NOMO-1 (cell line): Measurements from ENCODE around the gene ORC2.

Experiments used
- DNase-seq, 2 experiments: peaks; one replicate each; lab custom pipeline; 2025; ENCODE audit not compliant: unreplicated experiment in 2 of 2; lab: John Stamatoyannopoulos, UW

Gene ORC2

GRCh38 chr2:200863782-200864175 lies 99.7 kb downstream of the ORC2 start:
- DNase-seq = peak in 1 of 2 experiments; percentile 56

GRCh38 chr2:200862532-200863000 lies 100.9 kb downstream of the ORC2 start:
- DNase-seq = peak in 1 of 2 experiments; percentile 55

DNA sequence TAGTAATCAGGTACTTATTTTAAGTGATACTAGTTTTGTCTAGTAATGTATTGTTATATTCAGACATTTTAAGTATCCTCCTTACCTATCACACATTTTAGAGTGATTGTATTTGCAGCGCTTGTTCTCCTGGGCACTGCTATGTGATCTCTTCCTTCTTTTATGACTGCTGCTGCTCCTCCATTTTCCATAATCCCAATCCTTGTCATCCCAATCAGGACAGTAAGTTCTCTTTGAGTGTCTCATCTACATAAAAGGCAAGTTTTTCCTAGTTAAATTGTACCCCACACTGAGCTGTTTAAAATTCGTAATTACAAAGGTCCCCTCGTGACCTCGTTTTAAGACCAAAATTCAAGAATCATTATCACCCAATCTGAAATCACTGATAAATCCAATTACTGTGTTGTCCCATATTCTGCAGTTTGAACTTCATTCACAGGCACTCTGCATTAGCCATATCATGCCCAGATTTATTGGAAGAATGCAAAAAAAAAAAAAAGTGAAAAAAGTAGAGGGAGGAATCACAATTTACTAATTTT lies 101.8 kb downstream of the ORC2 start:
- DNase-seq = no peak

DNA sequence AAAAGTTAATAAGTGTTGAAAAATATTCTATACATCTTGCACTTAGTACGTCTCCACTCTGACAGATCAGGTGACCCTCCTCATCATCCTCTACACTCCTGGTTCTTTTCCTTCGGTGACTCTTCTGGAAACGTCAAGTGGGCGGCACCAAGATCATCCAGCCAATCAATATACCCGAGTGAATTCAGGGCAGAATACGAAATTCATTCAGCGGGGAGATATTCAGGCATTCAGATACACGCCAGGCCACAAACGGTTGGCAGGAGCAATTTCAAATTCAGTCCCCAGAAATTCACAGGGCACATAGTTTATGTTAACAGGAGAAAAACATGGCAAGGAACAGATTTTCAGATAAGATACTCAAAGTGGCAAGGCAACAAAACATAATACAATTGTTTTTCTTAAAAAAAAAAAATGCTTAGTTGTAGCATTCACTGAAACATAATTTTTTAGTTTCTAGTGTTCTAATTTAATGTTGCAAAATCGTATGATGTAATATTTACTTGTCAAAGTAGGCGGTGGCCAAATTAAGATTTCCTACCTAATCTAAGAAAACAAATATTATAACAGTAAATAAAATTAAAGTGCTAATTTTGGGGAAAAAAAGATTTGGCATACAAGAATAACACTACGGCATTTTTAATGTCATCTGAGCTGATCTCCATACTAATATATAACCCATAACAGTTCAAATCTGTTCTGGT lies 103.2 kb downstream of the ORC2 start:
- no peak for DNase-seq
